HG02840 (cell line): Measurements from ENCODE around the gene SERHL2.
"Not testable (repeated sequence)": the region's sequence is repeated elsewhere in the genome, so short reads cannot be mapped to it uniquely, and the experiment has no call there.

Experiments used
- ATAC-seq: cut with Tn5 transposase; IDR thresholded peaks from one replicate; pipeline ENCODE4 v1.9.1; 2021; ENCODE audit warnings: mild to moderate bottlenecking, moderate library complexity, moderate number of reproducible peaks; ENCODE audit not compliant: unreplicated experiment, low FRiP score

Gene SERHL2, protein sequence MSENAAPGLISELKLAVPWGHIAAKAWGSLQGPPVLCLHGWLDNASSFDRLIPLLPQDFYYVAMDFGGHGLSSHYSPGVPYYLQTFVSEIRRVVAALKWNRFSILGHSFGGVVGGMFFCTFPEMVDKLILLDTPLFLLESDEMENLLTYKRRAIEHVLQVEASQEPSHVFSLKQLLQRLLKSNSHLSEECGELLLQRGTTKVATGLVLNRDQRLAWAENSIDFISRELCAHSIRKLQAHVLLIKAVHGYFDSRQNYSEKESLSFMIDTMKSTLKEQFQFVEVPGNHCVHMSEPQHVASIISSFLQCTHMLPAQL

DNA sequence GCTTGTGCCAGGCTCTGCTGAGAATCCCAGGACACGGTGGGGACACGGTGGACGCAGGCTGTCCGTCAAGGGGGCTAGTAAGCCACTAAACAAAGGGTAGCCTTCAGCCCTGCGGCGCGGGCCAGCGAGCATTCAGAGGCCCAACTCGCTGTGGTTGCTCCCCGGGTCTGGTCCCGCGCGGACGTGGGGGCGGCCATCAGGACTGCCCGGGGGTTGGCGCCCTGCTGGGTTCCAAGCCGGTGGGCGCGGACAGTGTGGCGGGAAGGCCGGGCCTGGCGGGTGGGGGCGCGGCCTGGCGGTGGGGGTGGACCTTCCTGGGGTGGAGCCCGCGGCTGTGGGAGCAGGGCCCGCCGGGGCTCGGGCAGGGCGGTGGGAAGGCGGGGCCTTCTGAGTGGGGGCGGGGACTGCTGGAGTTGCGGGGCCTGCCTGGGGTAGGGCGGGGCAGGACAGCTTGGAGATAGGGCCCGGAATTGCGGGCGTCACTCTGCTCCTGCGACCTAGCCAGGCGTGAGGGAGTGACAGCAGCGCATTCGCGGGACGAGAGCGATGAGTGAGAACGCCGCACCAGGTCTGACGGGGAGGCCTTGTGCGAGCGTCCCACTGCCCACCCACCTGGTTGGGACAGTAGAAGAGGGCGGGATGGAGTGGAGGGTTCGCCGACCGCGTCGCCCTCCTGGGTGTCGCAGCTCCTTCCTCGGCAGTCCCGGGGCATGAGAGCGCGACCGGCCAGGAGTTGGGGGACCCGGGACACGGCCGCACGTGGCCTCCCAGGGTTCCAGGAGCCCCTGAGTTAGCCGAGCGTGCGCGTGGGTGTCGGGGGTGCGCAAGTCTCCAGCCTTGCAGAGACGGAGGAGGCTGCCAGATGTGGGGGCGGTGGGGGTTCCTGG, at the start of gene SERHL2:
TSS of gene SERHL2 (plus strand) at position 482 of the 887 bp plus-strand sequence. CDS start at position 547, 65 bp downstream.
- no peak for ATAC-seq

DNA sequence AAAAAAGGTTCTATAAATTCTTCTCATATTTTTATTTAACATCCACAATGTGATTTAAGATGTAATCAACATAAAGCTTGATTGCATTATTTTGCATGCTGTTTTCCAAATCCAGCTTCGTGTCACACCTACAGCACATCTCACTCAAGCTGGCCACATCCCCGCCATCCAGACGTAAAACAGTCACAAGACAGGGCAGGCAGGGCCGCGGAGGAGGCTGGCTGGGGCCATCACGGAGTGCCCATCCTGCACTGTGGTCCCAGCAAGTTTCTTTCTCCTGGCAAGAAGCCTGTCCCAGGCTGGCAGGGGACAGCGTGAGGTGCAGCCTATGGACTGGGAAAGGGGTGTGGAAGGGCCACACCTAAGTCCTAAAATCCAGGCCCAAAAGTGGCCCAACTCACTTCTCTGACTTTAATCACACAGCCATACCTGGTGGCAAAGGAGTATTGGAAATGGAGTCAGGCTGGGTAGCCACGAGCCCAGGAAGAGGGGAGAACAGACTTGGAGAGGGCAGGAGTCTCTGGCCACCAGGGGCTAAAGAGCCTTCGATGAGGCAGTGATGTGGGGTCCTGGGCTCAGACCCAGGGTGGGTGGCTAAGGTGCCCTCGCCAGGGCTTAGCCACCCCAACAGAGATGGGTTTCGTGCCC, 45.3 kb upstream of the SERHL2 start:
- ATAC-seq, result not testable (repeated sequence)

DNA sequence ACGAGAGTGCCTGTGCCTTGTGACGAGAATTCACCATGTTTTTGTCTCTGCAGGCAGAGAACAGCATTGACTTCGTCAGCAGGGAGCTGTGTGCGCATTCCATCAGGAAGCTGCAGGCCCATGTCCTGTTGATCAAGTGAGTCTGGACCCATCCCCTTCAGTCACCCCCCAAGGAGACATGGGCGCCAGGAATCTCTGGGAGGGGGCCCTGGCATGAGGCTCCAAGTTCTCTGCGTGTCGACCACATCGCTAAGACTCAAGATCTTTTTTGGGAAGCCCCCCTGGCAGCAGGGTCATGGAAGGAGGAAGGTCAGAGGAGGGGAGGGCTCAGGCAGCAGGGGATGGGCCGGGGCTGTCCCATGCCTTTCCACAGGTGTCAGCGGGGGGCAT, 44.8 kb upstream of the SERHL2 start:
- ATAC-seq, result not testable (repeated sequence)

DNA sequence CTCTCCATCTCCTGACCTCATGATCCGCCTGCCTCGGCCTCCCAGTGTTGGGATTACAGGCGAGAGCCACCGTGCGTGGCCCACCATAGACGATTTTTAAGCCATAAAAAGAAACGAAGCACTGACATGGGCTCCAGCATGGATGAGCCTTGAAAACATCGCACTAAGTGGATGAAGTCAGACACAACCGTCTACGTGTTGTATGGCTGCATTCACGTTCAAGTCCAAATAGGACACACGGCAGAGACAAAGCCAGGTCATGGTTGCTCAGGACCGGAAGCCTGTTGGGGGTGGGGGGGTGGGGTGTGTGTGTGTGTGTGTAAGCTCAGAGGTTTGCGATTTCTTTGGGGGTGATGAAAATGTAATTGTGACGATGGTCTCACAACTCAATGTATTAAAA, 44.2 kb upstream of the SERHL2 start:
- ATAC-seq, result no peak

DNA sequence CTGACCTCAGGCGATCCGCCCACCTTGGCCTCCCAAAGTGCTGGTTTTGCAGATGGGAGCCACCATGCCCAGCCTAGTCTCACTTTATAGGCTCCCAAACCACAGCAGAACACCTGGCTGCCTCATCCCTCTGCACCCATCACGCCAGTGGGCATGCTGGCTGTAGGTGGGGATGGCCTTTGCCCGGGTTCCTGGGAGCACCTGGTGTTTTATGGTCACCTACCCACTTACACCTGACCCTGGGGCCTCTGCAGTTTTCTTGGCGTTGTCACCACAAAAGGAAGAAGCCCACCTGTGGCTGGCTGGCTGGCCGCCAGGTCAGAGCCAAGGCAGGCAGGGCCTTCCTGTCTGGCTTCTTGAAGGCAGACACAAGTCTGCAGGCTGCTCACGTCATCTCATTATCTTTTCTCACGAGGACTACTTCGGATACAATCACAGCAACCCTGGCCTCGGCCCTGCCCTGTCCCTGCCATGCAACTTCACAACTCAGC, 42.3 kb upstream of the SERHL2 start:
- no peak for ATAC-seq

DNA sequence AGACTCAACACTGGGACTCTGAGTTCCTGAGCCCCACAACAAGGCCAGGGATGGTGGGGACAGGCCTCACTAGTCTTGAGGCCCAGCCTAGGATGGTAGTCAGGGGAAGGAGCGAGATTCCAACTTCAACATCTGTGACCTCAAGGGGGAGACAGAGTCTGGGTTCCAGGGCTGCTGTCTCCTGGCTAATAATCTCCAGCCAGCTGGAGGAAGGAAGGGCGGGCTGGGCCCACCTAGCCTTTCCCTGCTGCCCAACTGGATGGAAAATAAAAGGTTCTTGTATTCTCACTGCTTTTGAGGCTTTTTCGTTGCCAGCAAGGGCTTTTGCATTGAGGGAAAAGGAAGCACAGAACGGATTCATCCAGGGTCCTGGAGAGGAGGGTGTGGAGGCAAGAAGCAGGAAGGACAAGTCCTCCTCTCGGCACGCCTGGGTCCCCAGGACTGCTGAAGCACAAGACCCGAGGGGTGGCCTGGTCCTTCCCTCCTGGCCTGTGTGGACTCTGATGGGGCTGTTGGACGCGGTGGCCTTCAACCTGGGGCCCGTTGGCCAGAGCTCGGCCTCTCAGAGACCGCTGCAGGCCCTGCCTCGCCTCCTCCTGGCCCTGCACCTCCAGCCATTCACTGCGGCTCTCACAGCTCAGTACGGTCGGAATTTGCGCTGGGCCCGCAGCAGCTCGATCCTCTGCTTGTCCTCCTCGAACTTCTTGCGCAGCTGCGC, 41.3 kb upstream of the SERHL2 start:
- ATAC-seq, result not testable (repeated sequence)

DNA sequence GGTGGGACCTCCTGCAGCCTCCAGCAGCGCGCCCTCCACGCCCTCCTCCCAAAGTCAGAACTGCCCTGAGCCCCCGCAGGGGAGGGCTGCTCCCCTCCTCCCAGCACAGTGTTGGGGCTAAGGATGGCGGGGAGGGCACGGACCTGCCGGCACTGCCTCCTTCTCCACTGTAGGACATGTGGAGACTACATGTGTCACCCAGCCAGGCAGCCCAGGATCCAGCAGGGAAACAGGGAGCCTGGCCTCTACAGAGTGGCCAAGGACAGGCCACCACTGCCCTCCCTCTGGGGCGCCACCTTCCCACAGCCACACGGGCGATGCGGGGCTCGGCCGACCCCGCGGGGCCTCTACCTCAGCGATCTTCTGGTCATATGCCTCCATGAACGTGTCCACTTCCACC, 39.4 kb upstream of the SERHL2 start:
- not testable (repeated sequence) for ATAC-seq

DNA sequence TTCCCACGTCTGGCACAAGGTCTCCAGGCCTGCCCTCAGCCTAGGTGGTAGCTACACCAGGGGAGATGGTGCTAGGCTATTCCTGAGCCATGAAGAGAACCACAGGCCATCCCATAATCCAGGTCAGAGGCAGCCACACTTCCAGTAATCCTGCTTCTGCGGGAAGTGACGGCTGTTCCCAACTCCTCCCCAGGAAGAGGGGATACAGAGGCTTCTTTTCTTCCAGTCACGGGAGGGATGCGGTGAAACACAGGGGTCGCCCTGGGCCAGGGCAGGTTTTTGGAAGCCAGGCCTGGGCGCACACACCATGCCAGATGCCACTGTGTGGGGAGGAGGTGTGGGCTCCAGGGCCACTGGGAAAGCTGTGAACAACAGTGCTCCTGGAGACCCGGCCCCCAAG, 38.5 kb upstream of the SERHL2 start:
- ATAC-seq, result not testable (repeated sequence)

DNA sequence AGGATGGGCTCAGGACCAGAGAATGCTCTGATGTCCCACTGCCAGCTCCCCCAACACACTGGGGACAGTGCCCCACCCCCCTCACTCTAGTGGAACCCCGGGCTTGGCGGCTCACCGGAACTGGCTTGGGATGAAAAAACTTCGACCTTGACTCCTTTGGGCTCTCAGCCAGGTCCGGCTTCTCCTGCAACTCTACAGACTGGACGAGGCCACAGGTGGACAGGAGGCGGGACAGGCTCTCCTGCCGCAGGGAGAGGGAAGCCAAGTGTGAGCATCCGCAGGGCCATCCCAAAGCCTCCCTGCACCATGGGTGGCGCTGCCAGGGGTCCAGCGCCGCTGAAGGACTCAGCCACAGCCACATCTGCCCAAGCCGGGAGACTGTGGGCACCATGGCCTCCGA, 37.9 kb upstream of the SERHL2 start:
- no peak for ATAC-seq

DNA sequence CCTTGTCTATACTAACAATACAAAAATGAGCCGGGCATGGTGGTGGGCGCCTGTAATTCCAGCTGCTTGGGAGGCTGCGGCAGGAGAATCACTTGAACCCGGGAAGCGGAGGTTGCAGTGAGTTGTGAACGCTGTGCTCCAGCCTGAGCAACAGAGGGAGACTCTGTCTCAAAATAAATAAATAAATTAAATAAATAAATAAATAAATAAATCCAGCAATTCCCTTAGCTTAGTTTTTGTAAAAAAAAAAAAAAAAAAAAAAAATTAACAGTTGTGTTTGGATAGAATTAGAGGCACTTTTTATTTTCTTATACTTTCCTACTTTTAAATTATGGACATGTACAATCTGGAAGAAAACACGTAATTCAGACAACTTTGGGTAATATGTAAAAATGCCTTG, 36.7 kb upstream of the SERHL2 start:
- not testable (repeated sequence) for ATAC-seq

DNA sequence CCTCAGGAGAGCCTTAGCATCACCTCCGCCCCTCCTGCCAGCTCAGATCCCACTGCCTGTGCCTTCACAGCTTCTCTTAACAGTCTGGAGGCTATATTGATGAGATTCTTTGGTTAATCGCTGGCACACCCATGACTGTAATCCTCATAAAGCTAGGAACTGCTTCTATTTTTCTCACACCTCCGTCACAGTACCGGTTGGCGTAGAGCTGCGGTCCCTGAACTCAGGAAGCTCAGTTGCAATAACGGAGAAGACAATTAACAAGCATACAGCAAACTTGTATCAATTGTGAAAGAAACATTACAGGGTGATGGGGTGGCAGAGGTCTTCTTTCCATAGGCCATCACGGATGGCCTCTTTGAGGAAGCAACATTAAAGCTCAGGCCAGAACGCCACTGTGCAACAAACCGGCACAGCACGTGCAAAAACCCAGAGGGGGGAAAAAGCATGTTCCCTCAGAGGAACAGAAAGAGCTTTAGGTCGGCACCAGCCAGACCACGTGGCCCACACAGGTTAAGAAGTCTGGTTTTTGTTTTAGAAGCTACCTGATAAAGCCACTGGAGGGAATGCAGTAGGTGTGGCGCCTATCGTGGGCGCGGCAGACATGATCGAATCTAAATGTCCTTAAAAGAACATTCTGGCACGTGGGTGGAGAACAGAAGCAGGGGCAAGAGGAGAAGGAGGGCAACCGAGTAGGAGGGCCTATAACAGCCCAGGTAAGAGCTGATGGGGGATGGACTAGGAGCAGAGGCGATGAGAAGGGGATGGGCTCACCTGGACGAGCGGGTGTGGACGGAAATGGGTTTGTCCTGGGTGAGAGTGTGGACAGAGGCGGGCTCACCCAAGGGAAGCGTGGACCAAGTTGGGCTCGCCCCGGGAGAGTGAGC, 34.9 kb upstream of the SERHL2 start:
- ATAC-seq, result not testable (repeated sequence)

DNA sequence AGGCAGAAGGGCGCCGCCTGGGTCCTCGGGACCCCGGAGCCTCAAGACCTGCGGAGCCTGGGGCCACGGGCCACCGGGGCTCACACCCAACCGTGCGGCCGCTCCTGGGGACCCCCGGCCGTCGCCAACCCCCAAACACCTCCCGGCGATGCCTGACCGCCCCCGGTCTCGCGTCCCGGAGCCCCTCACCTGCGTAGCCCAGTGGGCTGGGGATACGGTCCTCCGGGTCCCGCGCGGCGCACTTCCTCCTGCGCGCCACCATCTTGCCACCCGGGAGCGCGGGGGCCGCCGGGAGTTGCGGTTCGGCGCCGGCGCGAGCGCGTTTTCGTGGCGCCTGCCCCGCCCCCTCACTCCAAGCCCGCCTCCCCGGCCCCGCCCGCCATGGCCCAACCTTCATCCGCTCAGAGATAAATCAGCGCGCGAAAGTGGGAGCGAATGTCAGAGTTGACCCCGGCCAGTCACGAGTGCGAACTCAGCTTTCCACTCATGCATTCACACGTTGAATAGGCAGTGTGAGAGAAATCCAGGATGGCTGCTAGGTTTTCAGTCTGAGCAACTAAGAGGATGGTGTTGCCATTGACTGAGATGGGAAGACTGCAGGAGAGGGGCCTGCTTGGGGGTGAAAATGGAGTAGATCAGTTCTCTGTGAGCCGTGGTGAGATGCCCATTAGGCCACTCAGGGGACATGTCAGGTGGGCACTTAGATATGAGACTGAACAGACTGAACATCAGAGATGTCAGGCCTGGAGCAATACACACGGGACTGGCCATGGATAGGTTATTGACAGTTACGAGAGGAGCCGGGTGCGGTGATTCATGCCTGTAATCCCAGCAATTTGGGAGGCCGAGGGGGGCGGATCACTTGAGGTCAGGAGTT, 34.0 kb upstream of the SERHL2 start, which contains the start of gene RRP7A:
TSS of gene RRP7A (minus strand) at position 272 of the 877 bp plus-strand sequence. CDS start at position 262, 10 bp downstream.
- ATAC-seq, result no peak

DNA sequence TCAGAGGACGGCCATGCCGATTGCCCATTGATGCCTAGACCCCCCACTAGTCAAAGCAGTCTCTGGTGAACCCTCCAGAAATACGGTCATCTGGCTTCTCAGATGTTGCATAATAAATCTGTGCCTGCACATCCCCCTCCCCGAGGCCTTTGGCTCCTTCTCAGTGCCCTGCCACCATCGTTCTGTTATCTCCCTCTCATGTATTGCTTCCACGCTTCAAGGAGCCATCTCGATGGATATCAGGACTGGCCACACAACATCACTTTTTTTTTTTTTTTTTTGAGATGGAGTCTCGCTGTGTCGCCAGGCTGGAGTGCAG, 32.6 kb upstream of the SERHL2 start:
- ATAC-seq, result no peak

DNA sequence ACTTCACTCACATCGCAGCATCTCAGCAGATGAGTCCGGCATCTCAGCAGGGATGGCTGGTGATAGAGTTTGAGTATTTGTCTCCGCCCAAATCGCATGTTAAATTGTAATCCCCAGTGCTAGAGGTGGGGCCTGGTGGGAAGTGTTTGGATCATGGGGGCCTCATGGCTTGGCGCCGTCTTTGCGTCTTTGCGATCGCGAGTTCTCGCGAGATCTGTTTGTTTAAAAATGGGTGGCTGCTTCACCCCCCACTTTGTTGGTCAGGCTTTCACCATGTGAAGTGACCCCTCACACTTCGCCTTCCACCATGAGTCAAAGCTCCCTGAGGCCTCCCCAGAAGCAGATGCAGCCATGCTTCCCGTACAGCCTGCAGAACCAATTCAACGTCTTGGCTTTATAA, 31.2 kb upstream of the SERHL2 start:
- ATAC-seq, result no peak

DNA sequence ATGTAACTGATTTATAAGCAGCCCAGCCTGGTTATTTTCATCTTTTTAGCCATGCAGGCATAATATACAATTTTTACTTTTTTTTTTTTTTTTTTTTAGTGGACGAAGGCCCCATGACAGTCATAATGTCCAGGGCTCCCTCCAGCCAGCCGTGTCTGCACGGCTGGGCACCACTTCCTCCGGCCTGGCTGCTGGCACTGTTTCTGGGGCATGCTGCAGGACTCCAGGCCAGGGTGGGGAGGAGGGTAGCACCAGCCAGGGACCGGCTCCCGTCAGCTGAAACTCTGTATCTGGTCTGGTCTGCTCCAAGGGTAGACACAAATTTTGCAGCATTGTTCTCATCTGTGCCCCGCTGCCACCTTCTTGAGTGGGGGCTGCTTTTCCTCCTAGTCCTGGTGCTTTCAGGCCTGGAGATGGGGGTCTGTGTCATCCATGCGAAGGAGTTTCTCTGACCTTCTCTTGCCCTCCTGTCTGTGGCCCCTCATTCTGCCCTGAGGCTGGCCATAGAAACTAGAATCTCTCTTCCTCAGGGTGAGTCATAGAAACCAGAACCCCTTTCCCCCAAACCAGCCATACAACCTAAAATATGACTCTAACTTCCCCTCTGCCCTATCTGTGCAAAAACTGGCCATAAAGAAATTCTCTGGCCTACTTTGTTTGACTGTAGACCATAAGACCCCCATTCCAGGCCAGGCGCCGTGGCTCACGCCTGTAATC, 25.0 kb upstream of the SERHL2 start:
- no peak for ATAC-seq

DNA sequence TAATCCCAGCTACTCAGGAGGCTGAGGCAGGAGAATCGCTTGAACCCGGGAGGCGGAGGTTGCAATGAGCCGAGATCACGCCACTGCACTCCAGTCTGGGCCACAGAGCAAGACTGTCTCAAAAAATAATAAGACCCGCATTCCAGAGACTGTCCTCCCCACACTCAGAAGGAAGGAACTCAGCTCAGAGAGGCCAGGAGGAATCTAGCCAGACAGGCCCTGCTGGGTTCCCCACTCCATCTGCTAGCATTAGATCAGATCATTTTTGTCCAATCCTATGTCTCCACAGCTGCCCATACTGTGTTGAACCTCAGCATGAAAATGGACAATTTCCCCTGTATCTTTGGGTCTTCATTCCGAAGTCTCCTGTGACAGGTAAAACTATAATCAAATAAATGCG, 24.3 kb upstream of the SERHL2 start:
- not testable (repeated sequence) for ATAC-seq

DNA sequence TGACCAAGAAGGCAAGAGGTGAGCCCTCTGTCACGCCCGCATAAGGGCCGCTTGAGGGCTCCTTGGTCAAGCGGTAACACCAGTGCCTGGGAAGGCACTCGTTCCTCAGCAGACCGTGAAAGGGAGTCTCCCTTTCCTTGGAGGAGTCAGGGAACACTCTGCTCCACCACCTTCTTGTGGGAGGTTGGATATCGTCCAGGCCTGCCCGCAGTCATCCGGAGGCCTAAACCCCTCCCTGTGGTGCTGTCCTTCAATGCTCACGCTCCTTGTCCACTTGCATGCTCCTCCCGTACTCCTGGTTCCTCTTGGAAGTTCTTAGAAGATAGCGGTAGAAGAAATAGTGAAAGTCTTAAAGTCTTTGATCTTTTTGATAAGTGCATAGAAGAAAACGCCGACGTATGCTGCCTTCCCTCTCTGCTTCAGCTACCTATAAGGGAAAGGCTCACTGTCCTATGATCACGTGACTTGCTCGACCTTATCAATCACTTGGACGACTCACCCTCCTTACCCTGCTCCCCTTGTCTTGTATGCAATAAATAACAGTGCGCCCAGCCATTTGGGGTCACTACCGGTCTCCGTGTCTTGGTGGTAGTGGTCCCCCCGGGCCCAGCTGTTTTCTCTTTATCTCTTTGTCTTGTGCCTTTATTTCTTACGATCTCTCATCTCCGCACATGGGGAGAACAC, 22.2 kb upstream of the SERHL2 start:
- not testable (repeated sequence) for ATAC-seq
